K562 (cell line): ENCODE measurements around the gene MYOC. TPM values are rescaled to one million over a fixed set of nuclear protein-coding genes. Genes with fewer than 3 reads are reported as not detected.
A peak's percentile ranks its signal among the peaks of the same experiment; 100 is the strongest.

Experiments used
- ATAC-seq: fragments of 200-7000 bp; cut with Tn5 transposase; 3 replicates; pipeline ENCODE4 v1.9.1; 2020; ENCODE audit warnings: moderate library complexity
- BruUV-seq: library from RNA; stranded (reverse); fragments of 400-500 nt; replicated peaks from 2 replicates; lab custom pipeline; 2021; lab: Mats Ljungman, UMichigan
- CTCF ChIA-PET: fragments of 300-600 bp; formaldehyde crosslinking; extraction: SDS; loops from one replicate; lab custom pipeline; 2021; ENCODE audit warnings: low intra/inter-chr PET ratio; lab: Yijun Ruan, JAX
- POLR2A ChIA-PET: fragments of 300-600, 350-650 bp; sonication (Branson Sonifier 250); formaldehyde crosslinking; extraction: SDS; loops from one replicate; lab custom pipeline; 2021; ENCODE audit warnings: antibody characterized with exemption, inconsistent platforms; lab: Yijun Ruan, JAX
- DNase-seq, 4 experiments: peaks; one replicate each; pipeline versions ENCODE4 v3.0.0 to v3.0.0-alpha.2; 2011 to 2018; ENCODE audit warnings: low spot score in 3 of 4, mixed read lengths in 3 of 4; ENCODE audit errors: extremely low read depth in 1 of 4
- FAIRE-seq: peaks from 2 replicates; lab custom pipeline; 2011; peaks lifted over from hg19 to GRCh38; lab: Jason Lieb, UNC
- H2AFZ ChIP-seq: 2 replicates; pipeline ENCODE4 v1.6.0; 2011; ENCODE audit warnings: low read depth, low read length, control low read depth, inconsistent platforms
- H3K27ac ChIP-seq: fragments of 200-600 bp; 3 replicates; pipeline ENCODE4 v1.8.0; 2011; ENCODE audit warnings: low read depth, mild to moderate bottlenecking, control low read depth, inconsistent platforms, low read length, moderate library complexity, mixed read lengths; ENCODE audit errors: extremely low read depth
- H3K27me3 ChIP-seq, 2 experiments: fragments of 300-600 bp in 1 of 2; 2 replicates in 1 of 2; 3 replicates in 1 of 2; pipeline versions ENCODE4 v1.6.0 to v1.8.0; 2011; ENCODE audit warnings: inconsistent platforms in 2 of 2, low read length in 2 of 2, mild to moderate bottlenecking in 1 of 2, mixed read lengths in 1 of 2, moderate library complexity in 1 of 2; ENCODE audit not compliant: control insufficient read depth in 2 of 2, insufficient read depth in 2 of 2
- H3K36me3 ChIP-seq: fragments of 300-600 bp; 3 replicates; pipeline ENCODE4 v1.8.0; 2011; ENCODE audit warnings: mild to moderate bottlenecking, low read length, inconsistent platforms; ENCODE audit not compliant: control insufficient read depth, insufficient read depth
- H3K4me1 ChIP-seq, 2 experiments: fragments of 200-600 bp in 1 of 2; replicated peaks in 1 of 2; 2 replicates in 1 of 2; 3 replicates in 1 of 2; pipeline versions ENCODE4 v1.5.1 to v1.8.0; 2011; ENCODE audit warnings: inconsistent platforms in 2 of 2, low read length in 2 of 2, mild to moderate bottlenecking in 1 of 2, mixed read lengths in 1 of 2, moderate library complexity in 1 of 2; ENCODE audit not compliant: control insufficient read depth in 2 of 2, insufficient read depth in 2 of 2
- H3K4me2 ChIP-seq: 2 replicates; pipeline ENCODE4 v1.6.1; 2011; ENCODE audit warnings: low read length, control low read depth, inconsistent platforms, mixed read lengths; ENCODE audit not compliant: insufficient read depth
- H3K4me3 ChIP-seq: fragments of 200-600 bp; sonication (generic), shearing (Covaris generic); 2 replicates; pipeline ENCODE4 v1.5.1; 2016; ENCODE audit warnings: control low read depth, inconsistent platforms
- H3K79me2 ChIP-seq: fragments of 200-600 bp; 3 replicates; pipeline ENCODE4 v1.8.0; 2011; ENCODE audit warnings: low read length, inconsistent platforms; ENCODE audit not compliant: control insufficient read depth, insufficient read depth
- H3K9ac ChIP-seq, 2 experiments: 2 replicates each; pipeline versions ENCODE4 v1.6.0 to v1.6.1; 2011; ENCODE audit warnings: low read depth in 2 of 2, low read length in 2 of 2, control low read depth in 1 of 2, inconsistent platforms in 1 of 2, mild to moderate bottlenecking in 1 of 2, mixed read lengths in 1 of 2; ENCODE audit not compliant: insufficient read depth in 1 of 2
- H3K9me1 ChIP-seq: one replicate; pipeline ENCODE4 v1.6.0; 2011; ENCODE audit warnings: inconsistent platforms, mild to moderate bottlenecking, low read length, moderate library complexity; ENCODE audit not compliant: control insufficient read depth, insufficient read depth
- H3K9me3 ChIP-seq: replicated peaks from 2 replicates; pipeline ENCODE4 v1.5.1; 2011; ENCODE audit warnings: low read depth, low read length, inconsistent platforms; ENCODE audit not compliant: control insufficient read depth, insufficient read depth
- H4K20me1 ChIP-seq: replicated peaks from 2 replicates; pipeline ENCODE4 v1.6.1; 2011; ENCODE audit warnings: low read length, inconsistent platforms, mixed read lengths; ENCODE audit not compliant: control insufficient read depth, insufficient read depth
- ARID1B ChIP-seq: fragments of 450-650 bp; IDR thresholded peaks from 2 replicates; pipeline ENCODE4 v1.6.1; 2016; ENCODE audit warnings: antibody characterized with exemption, mild to moderate bottlenecking, inconsistent platforms
- ARID2 ChIP-seq: fragments of 450-650 bp; IDR thresholded peaks from 2 replicates; pipeline ENCODE4 v1.6.1; 2017; ENCODE audit warnings: antibody characterized with exemption, mild to moderate bottlenecking
- CEBPB ChIP-seq: fragments of 450-650 bp; IDR thresholded peaks from 2 replicates; pipeline ENCODE4 v1.6.1; 2016; ENCODE audit warnings: missing genetic modification characterization, missing compliant biosample characterization
- CREB5 ChIP-seq: fragments of 250-450 bp; sonication (Bioruptor Pico); IDR thresholded peaks from 2 replicates; pipeline ENCODE4 v1.5.0; 2020; ENCODE audit warnings: mild to moderate bottlenecking
- ETS2 ChIP-seq: IDR thresholded peaks from 2 replicates; pipeline ENCODE4 v1.6.1; 2016; ENCODE audit warnings: borderline replicate concordance, missing genetic modification characterization, mild to moderate bottlenecking, moderate library complexity, missing compliant biosample characterization; ENCODE audit not compliant: poor library complexity, severe bottlenecking
- GABPB1 ChIP-seq: sonication (generic); formaldehyde crosslinking; IDR thresholded peaks from 2 replicates; pipeline ENCODE4 v1.8.0; 2022; ENCODE audit warnings: mild to moderate bottlenecking, missing genetic modification reagents
- HOXB6 ChIP-seq: fragments of 250-450 bp; sonication (Bioruptor Pico); IDR thresholded peaks from 2 replicates; pipeline ENCODE4 v1.5.1; 2022; ENCODE audit warnings: mild to moderate bottlenecking, borderline replicate concordance
- MAFK ChIP-seq: IDR thresholded peaks from 2 replicates; pipeline ENCODE4 v1.6.1; 2011; ENCODE audit warnings: low read length, improper control_type of control experiment
- PRMT5 ChIP-seq: sonication (generic); formaldehyde crosslinking; IDR thresholded peaks from 2 replicates; pipeline ENCODE4 v1.5.0; 2020; ENCODE audit warnings: missing genetic modification reagents
- PTTG1 ChIP-seq: fragments of 450-650 bp; IDR thresholded peaks from 2 replicates; pipeline ENCODE4 v1.6.1; 2016; ENCODE audit warnings: low read depth, mild to moderate bottlenecking, missing genetic modification characterization, missing compliant biosample characterization
- STAG1 ChIP-seq: sonication (generic); formaldehyde crosslinking; IDR thresholded peaks from 2 replicates; pipeline ENCODE4 v1.5.0; 2020; ENCODE audit warnings: missing genetic modification reagents, borderline replicate concordance
- USF2 ChIP-seq: sonication (generic); formaldehyde crosslinking; IDR thresholded peaks from 2 replicates; pipeline ENCODE4 v1.5.0; 2020; ENCODE audit warnings: missing genetic modification reagents
- ZBED1 ChIP-seq: IDR thresholded peaks from 2 replicates; pipeline ENCODE4 v1.6.1; 2014
- ZNF280B ChIP-seq: fragments of 250-450 bp; sonication (Bioruptor Pico); IDR thresholded peaks from 2 replicates; pipeline ENCODE4 v1.5.1; 2021; ENCODE audit warnings: mild to moderate bottlenecking
- ZNF668 ChIP-seq: fragments of 250-450 bp; sonication (Bioruptor Pico); IDR thresholded peaks from 2 replicates; pipeline ENCODE4 v1.8.0; 2022; ENCODE audit warnings: mild to moderate bottlenecking, inconsistent platforms
- ZNF785 ChIP-seq: fragments of 250-450 bp; sonication (Bioruptor Pico); IDR thresholded peaks from 2 replicates; pipeline ENCODE4 v1.4.0; 2020; ENCODE audit warnings: mild to moderate bottlenecking
- WGBS: fragments of 100-300 bp; shearing (Covaris generic); methylation state at CpG from one replicate; pipeline ENCODE4 v1.1.6; 2016; ENCODE audit warnings: low coverage, mixed read lengths; ENCODE audit not compliant: insufficient coverage; ENCODE audit errors: missing lambda C conversion rate; 5-methylcytosine and 5-hydroxymethylcytosine counted together
- in situ Hi-C: fragments of 300-500 bp; cut with MboI; formaldehyde crosslinking; loops from 4 replicates; pipeline ENCODE4 v1.15.0; 2018; ENCODE audit warnings: inconsistent platforms, mixed read lengths
- intact Hi-C: fragments of 100-400 bp; cut with micrococcal nuclease; formaldehyde crosslinking; loops from 2 replicates; pipeline ENCODE4 v1.14.2; 2022
- polyA plus RNA-seq, 8 experiments: library from polyadenylated mRNA; depleted of rRNA in 4 of 8; stranded (reverse) in 5 of 8; unstranded in 3 of 8; fragments of >200 nt; fragmentation: Nextera tagmentation in 2 of 8; fragmentation: Illumina TruSeq in 1 of 8; extraction: Ambion mirVana in 2 of 8; extraction: Trizol in 1 of 8; gene quantifications; 2 replicates each; pipeline versions ENCODE4 v1.2.1 to v1.2.3, GENCODE V29; 2011 to 2014; ENCODE audit warnings: inconsistent platforms in 1 of 8, missing spikeins in 1 of 8
- total RNA-seq, 7 experiments: library from RNA; depleted of rRNA in 6 of 7; stranded (reverse); fragments of >200 nt in 6 of 7; fragmentation: Illumina TruSeq in 2 of 7; extraction: Trizol in 2 of 7; gene quantifications; 2 replicates each; pipeline versions ENCODE4 v1.2.1 to v1.2.3, GENCODE V29; 2011 to 2021; ENCODE audit warnings: low replicate concordance in 1 of 7

The MYOC gene
- total and polyA plus RNA-seq, 9 of the 15 experiments (the other 6 are each of a cell fraction or from before 2014, with no cell fraction given): not detected

- no peaks in the 10 kb centered on the region for H3K9me1 ChIP-seq
- WGBS: 23% methylated on average over 2 of the region's 2 CpGs
- no TSS peak for BruUV-seq
- H3K27ac ChIP-seq: no peak overlapping the region
- H3K4me3 ChIP-seq: no peak overlapping the region
- H3K27me3 ChIP-seq: no peaks in the 10 kb centered on the region; a peak in 1 of 5 replicates
- no peaks in the 10 kb centered on the region for H3K36me3 ChIP-seq
- H3K79me2 ChIP-seq: no peaks in the 10 kb centered on the region
- intact Hi-C loops: no loop called here
- ChIA-PET CTCF (no interaction called here), POLR2A (no interaction called here)
- H3K9ac ChIP-seq: no peak overlapping the region
- H2AFZ ChIP-seq: no peak overlapping the region
- DNase-seq (no peak), FAIRE-seq (no peak), ATAC-seq (no peak)
- in situ Hi-C loops: loop anchor here (25.0 kb wide), 1 partner anchor 1073 kb away; the partner anchor contains the start of gene GORAB
- H3K4me2 ChIP-seq: no peak overlapping the region
- H3K9me3 ChIP-seq: no peaks in the 10 kb centered on the region
- H4K20me1 ChIP-seq: no peaks in the 10 kb centered on the region
- H3K4me1 ChIP-seq: peaks cover 0 to 6% of the 10 kb centered on the region in 2 experiments; a peak in 2 of 5 replicates
- TF ChIP-seq STAG1 (CRISPR knock-in tag) (no peak), ZNF668 (no peak), ZBED1 (no peak), HOXB6 (CRISPR knock-in tag) (no peak), PRMT5 (CRISPR knock-in tag) (no peak), GABPB1 (CRISPR knock-in tag) (no peak), ZNF280B (CRISPR knock-in tag) (no peak), MAFK (peak; percentile 59; the same call in 1 of the 2 replicates), USF2 (no peak), CREB5 (CRISPR knock-in tag) (no peak), ETS2 (tag) (no peak), CEBPB (tag) (0 out of 2 replicates have a peak, but pooled peaks have one; percentile 21), ARID1B (no peak), PTTG1 (tag) (no peak), ZNF785 (CRISPR knock-in tag) (no peak), ARID2 (no peak)
These were observed 42.1 kb downstream of the MYOC start for GRCh38 chr1:171610385-171610784.
